Measurements from ENCODE around the gene CCDC184.

Gene CCDC184

GRCh38 chr12:48183091-48183875, at the start of gene CCDC184:
TSS of gene CCDC184 (plus strand) at chr12:48183644. CDS start at chr12:48184123, 479 bp downstream.
- no peaks in the 10 kb centered on the region for H3K36me3 Mint-ChIP-seq (ENCODE audit: low read depth)
- peaks cover 89% of the 10 kb centered on the region for H3K27me3 Mint-ChIP-seq (ENCODE audit: low read depth, poor library complexity)
- peak; percentile 68 for DNase-seq
- H3K4me1 Mint-ChIP-seq = peaks cover 54% of the 10 kb centered on the region
- H3K9me3 Mint-ChIP-seq = no peaks in the 10 kb centered on the region
- peak within 1 kb of the TSS; percentile 86 for H3K27ac Mint-ChIP-seq
- TF ChIP-seq CTCF (IDR thresholded peaks at IDR 0.05) = no peak
- H3K4me3 Mint-ChIP-seq = peak within 1 kb of the TSS; percentile 88

DNA sequence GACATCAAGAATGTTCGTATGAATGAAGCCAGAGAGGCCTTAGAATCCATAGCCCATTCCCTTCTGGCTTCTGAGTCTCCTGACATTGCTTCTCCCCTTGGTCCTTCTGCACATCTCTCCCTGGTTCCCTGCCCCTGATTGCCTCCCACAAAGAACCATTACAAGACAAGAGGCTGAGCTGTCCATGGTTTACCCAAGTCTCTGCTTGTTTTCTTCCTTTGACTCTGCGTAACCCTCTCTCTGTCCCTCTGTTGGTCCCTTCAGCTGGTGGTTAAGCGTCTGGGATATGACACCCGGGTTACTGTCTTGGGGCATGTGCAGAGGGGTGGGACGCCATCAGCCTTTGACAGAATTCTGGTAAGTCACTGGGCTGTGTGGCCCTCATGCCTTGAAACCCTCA, 48.4 kb upstream of the CCDC184 start:
- no peak for DNase-seq
- Mint-ChIP-seq H3K27ac (no peak overlapping the region), H3K9me3 (no peaks in the 10 kb centered on the region), H3K4me3 (no peak overlapping the region), H3K36me3 (ENCODE audit: low read depth) (peaks cover 62% of the 10 kb centered on the region), H3K4me1 (no peaks in the 10 kb centered on the region), H3K27me3 (ENCODE audit: low read depth, poor library complexity) (no peaks in the 10 kb centered on the region)
- no peak for TF ChIP-seq CTCF (IDR thresholded peaks at IDR 0.05)

GRCh38 chr12:48142818-48143674, 40.4 kb upstream of the CCDC184 start:
- no peak for DNase-seq
- no peak for TF ChIP-seq CTCF (IDR thresholded peaks at IDR 0.05)
- Mint-ChIP-seq H3K36me3 (ENCODE audit: low read depth) (peaks cover 63% of the 10 kb centered on the region), H3K9me3 (no peaks in the 10 kb centered on the region), H3K27me3 (ENCODE audit: low read depth, poor library complexity) (no peaks in the 10 kb centered on the region), H3K27ac (no peak overlapping the region), H3K4me1 (peaks cover 7% of the 10 kb centered on the region), H3K4me3 (no peak overlapping the region)

GRCh38 chr12:48143898-48144297, 39.5 kb upstream of the CCDC184 start:
- H3K27me3 Mint-ChIP-seq (ENCODE audit: low read depth, poor library complexity) = no peaks in the 10 kb centered on the region
- peaks cover 67% of the 10 kb centered on the region for H3K36me3 Mint-ChIP-seq (ENCODE audit: low read depth)
- DNase-seq = no peak
- peaks cover 7% of the 10 kb centered on the region for H3K4me1 Mint-ChIP-seq
- no peak for TF ChIP-seq CTCF (IDR thresholded peaks at IDR 0.05)
- H3K9me3 Mint-ChIP-seq = no peaks in the 10 kb centered on the region
- H3K4me3 Mint-ChIP-seq = no peak overlapping the region
- H3K27ac Mint-ChIP-seq = no peak overlapping the region

GRCh38 chr12:48145981-48146380, 37.5 kb upstream of the CCDC184 start:
- DNase-seq = no peak
- H3K27ac Mint-ChIP-seq = peak overlapping the region; percentile 68
- H3K4me1 Mint-ChIP-seq = peaks cover 7% of the 10 kb centered on the region
- peaks cover 73% of the 10 kb centered on the region for H3K36me3 Mint-ChIP-seq (ENCODE audit: low read depth)
- TF ChIP-seq CTCF (IDR thresholded peaks at IDR 0.05) = no peak
- no peaks in the 10 kb centered on the region for H3K9me3 Mint-ChIP-seq
- no peak overlapping the region for H3K4me3 Mint-ChIP-seq
- no peaks in the 10 kb centered on the region for H3K27me3 Mint-ChIP-seq (ENCODE audit: low read depth, poor library complexity)
